GM12873 (cell line): ENCODE measurements around the gene CDYL.
A peak's percentile ranks its signal among the peaks of the same experiment; 100 is the strongest.

Experiments used
- CTCF ChIP-seq: IDR thresholded peaks from 2 replicates; pipeline ENCODE4 v1.5.1; 2012; ENCODE audit warnings: low read depth, mild to moderate bottlenecking, moderate library complexity, low read length, control low read depth; ENCODE audit not compliant: insufficient read depth; ENCODE audit errors: missing control alignments

The CDYL gene

GRCh38 chr6:4935975-4936680, 159.9 kb downstream of the CDYL start:
- TF ChIP-seq CTCF = no peak

GRCh38 chr6:4936681-4937041, 160.5 kb downstream of the CDYL start:
- TF ChIP-seq CTCF = peak; percentile 63

GRCh38 chr6:4937414-4937813, 161.2 kb downstream of the CDYL start:
- no peak for TF ChIP-seq CTCF

GRCh38 chr6:4939241-4939640, 163.0 kb downstream of the CDYL start:
- no peak for TF ChIP-seq CTCF

- no peak for TF ChIP-seq CTCF
Observed at GRCh38 chr6:4940416-4940815, 164.2 kb downstream of the CDYL start.

GRCh38 chr6:4941782-4942672, 165.8 kb downstream of the CDYL start:
- TF ChIP-seq CTCF = no peak

GRCh38 chr6:4942673-4943009, 166.4 kb downstream of the CDYL start:
- no peak for TF ChIP-seq CTCF
